Activated CD8-positive, alpha-beta memory T cell treated with anti-CD3 and anti-CD28 coated beads, Interleukin-2, amount 50 U/mL, for 1 hour (primary cell): ENCODE measurements around the gene FHL3.

Source experiments
- DNase-seq: peaks from one replicate; pipeline ENCODE4 v3.0.0-alpha.2; 2020; ENCODE audit errors: extremely low read depth

Gene FHL3

DNA sequence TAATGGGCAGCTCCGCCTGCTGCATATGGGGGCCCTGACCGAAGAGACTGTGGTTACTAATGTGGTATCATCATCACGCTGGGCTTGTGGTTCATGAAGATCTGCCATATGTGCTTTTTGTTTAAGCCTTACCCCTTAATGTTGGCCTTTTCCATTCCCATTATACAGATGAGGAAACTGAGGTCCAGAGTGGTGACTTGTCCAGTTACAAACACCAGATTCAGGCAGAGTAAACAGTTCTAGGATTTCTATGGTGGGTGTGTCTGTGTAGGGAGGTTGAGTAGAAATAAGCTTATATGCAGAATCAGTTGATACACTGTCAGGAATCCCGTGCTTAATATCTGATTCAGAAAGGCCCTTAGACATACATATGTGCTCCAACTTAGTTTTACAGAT is 7.9 kb upstream of the FHL3 start:
- DNase-seq = no peak

DNA sequence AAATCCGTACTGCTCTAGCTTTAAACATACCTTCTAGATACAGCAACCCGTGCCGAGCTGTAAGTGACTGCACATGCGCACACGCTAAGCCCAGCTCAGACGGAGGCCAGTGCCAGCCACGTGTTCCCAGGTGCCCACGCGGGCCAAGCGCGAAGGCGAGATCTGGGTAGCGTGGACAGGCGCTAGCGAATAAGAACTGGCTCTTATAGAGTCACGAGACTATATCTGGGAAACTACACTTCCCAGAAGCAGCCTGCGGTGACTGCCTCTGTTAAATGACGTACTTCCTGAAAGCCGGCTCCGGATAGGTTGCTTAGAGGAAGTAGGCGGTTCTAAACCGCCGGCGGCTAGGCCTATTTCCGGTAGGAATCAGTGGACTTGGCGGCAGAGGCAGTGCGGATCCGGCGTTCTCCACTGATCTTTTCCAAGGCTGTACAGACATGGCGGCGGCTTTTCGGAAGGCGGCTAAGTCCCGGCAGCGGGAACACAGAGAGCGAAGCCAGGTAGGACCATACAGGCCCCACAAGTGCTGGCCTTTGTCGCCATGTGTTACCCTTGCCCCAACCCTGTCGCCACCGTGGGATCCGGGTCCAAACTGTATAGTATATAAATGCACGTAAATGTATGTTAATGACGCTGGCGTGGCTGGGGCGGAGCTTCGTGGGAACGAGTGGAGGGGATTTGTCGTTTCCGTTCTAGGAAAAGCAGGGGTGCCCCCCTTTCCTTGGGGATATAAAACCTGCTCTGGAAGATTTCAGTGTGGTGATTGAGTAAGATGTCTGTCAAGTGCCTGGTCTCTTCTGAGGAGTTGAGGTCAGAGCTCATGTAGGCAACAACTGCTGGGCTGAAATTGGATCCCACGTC is 7.3 kb upstream of the FHL3 start, which contains the start of gene UTP11:
TSS of gene UTP11 (plus strand) at position 372 of the 864 bp plus-strand sequence. CDS start at position 441, 69 bp downstream.
- peak; percentile 76 for DNase-seq

GRCh38 chr1:38009841-38010180 is 4.5 kb upstream of the FHL3 start:
- no peak for DNase-seq

GRCh38 chr1:38009088-38009840 is 4.0 kb upstream of the FHL3 start:
- peak; percentile 45 for DNase-seq

GRCh38 chr1:38006008-38006828 is 904 bp upstream of the FHL3 start:
- DNase-seq = no peak

- DNase-seq = no peak
Measured at GRCh38 chr1:38004284-38005108, 818 bp downstream of the FHL3 start.

DNA sequence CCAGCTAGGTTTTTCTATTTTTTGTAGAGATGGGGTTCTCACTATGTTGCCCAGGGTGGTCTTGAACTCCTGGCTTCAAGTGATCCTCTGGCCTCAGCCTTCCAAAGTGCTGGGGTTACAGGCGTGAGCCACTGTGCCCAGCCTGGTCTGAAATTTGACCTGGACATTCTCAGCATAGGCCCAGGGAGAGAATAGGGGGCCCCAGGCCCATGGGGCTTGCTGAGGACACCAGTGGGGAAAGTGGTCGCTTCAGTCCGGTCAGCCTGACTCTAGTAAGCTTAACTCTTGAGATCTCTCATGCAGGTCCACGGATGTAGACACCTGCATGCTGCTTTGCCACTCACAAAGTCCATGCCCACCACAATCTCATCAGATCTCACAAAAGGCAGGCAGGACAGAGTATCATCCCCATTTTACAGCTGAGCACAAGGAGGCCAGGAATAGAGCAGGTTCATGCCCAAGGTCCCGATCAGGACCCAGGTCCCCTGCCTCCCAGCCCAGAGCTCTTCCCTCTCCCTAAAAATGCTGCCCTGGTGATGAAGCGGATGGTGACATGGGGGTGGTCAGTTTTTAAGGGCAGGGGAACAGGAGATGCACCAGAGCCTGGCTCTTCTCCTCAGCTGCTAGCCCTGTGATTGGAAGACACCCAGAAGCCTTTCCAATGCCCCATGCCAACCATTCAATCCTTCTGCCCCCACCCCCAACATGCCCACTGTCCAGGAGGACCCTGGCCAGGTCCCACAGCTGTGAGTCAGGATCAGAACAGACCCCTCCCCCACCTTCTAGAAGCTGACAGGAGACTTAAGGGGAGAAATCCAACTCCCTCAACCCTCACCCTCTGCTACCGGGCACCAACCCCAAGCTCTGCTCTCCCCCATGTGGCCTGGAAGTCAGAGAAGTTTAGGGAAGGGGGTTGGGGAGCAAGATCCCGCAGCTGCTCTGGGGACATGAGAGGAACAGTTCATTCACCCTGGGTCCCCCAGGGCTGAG is 1.8 kb downstream of the FHL3 start:
- no peak for DNase-seq

DNA sequence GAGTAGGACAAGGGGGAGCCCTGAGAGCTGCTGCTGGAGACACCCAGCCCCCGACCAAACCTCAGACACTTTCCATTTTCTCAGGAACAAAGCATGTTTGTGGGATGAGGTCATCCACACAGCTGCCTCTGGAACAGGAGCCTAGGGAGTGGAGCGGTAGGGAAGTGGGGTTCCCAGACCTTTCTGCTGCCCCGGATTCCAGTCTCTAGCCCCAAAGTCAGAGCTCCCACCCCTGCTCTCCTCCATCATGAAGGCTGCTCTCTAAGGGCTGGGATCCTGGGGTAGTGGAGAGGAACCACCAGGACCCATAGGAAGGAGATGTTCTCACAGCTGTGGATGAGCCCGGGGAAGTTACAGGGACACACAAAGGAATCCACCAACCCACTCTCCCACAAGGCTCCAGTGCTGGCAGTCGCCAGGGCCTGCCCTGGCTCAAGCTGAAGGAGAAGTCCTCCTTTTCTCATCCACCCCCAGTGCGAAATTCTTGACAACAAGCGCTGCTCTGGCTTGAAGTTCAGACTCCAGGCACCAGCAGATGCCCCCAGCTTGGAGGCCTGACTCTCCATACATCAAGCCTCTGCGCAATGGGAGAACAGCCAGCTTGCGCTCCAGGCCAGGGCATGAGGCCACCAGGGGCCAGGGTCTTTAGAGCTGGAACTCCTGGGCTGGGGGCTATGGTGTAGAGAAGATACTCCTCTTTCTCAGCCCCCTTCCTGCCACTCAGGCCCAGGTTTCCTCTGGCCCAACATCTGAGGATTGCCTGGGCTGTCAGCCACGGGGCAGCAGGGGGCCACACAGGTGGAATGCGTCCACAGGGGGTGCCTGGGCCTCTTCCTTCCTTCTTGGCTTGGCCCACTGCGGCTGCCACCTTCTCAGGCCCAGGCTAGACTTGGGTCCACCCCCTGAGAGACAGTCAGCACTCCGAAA is 4.5 kb downstream of the FHL3 start:
- no peak for DNase-seq

DNA sequence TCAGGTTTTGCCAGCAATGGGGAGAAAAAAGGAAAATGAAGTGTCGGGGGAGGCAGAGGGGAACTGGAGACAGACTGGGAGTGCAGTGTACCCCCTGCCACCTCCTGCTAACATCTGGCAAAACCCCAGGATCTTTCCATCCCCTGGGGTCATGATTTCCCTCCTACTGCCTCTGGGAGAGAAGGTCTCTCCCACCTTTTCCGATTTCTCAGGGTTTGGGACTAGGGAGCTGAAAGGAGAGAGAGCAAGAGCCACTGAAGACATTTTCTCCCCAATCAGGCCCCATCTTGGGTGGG is 5.1 kb downstream of the FHL3 start:
- DNase-seq = no peak

DNA sequence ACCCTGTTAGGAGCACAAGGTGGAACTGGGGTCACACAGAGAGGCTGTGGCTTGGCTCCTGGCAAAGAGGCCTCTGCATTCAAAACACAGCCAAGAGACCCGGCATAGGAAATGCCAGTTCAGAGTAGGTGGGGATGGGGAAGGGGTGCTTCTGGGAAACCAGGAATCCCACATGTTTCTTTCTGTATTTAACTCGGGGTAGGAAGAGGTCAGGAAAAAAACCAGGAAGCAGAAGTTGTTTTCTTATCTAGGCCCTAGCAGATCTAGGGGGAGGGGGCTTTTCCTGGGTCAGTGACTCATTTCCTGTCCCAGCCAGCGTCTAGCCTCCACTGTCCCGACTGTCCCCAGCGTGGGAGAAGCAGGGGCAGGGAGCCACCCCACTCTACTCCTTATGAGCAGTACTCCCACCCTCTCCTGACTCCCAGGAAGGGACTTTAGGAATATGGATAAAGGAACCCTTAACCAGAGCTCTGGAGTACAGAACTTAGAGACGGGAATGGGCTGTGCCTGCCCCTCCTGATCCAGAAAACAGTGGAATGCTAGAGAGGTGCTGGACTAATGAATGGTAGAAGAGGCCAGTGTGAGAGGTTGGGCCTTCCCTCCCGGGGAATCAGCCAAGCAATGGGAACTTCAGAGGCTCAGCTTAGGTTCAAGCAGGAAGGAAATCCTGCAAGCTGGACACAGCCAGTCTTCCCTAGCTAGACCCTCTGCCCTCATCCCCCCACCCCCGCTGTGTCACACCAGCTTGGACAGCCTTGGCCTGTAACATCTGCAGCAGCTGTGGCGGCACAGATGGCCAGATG is 5.7 kb downstream of the FHL3 start:
- no peak for DNase-seq

DNA sequence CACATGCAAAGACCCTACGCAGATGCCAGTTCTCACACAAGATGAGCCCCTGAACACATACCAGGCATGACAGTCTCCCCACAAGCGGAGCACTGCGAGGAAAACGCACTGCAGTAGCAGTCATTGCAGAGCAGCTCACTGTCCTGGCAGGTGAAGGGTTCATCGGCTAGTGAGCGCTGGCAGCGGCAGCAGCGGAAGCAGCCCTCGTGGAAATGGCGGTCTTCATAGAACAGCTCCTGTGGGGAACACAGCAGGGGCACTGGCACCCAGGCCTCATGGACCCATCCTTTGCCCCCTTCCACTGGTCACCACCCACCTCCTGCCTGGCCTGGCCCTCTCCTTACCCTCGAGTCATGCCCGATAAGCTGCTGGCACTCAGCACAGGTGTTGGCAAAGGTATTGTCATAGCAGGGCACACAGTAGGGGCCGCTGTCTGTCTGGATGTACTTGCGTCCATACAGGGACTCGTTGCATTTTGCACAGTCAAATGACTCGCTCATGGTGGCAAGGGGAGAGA is 6.3 kb downstream of the FHL3 start:
- DNase-seq = no peak

DNA sequence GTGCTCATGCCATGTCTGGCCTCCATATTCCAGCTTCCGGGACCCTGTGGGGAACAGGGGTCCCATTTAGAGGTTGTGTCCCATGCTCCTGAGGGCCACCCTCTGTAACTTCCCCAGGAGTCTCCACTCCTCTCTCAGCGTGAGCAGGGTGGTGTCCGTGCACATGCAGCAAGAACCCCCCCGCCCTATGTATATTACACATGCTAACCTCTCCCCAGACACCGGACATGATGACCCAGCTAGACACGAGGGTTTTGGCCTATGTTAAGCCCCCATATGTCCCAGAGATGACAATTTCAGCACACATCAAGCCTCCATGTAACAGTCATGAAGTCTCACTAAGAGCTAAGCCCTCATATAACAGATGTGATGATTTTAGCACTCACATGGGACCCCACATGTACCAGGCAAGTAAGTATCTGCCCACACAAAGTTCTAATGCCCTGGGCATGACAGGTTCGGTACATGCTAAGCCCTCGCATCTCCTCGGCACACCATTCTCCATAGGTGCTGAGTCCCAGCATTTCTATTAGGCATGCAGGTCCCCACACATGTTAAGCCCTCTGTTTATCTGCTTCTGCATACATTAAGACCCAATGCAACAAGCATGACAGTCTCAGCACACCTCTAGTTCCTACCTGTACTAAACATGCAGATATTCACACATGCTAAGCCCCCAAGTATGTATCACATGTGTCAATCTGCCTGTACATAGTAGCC is 7.1 kb downstream of the FHL3 start:
- DNase-seq = no peak

- no peak for DNase-seq
Measured at GRCh38 chr1:37997256-37998088, 7.8 kb downstream of the FHL3 start.

- no peak for DNase-seq
Measured at GRCh38 chr1:37995751-37996345, 9.5 kb downstream of the FHL3 start.

- DNase-seq = no peak
Measured at GRCh38 chr1:37994886-37995566, 10.3 kb downstream of the FHL3 start.
